ENCODE results near the gene FBN1.

FBN1 gene

DNA sequence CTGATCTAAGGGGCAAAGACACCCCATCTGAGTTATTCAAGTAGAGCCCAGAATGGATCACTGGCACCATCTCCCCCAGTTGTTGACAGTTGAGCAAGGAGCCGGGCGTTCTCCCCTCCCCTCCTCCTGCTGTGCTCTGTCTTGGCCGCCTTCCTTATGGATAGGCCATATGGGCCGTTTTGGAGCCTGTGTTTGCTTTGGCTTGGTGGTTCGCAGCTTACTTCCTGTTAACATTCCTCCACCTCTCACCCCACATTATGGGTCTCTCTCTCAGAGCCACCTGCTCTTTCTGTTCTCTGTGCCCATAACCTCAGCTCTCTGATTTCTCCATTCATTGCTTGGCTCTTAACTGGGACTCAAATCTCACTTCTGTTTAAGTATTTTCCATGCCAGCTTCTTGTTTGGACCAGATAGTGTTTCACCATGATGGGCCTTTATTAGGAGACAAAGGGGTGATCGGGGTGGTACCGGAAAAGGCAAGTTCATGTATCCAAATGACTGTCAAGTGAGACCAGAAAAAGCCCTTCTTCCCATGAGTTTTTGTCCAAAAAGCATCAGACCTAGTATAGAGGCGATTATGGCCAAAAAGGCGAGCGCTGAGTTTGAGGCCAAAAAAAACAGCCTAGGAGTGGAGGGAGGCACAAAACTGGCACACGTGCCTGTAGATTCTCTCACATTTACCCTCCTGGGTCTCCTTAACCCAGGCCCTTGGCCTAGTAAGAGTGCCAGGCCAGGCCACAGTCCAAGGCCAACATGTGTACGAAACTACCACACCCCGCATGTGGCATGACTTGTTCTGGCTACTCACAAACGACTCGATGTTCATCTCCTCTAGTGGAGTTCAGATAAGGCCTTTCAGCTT lies 251.6 kb downstream of the FBN1 start:
- Histone ChIP-seq H3K36me3 (no peaks in the 10 kb centered on the region), H3K27ac (no peak overlapping the region), H3K27me3 (ENCODE audit: insufficient read depth, low read depth, severe bottlenecking) (no peaks in the 10 kb centered on the region), H3K9me3 (ENCODE audit: severe bottlenecking) (no peaks in the 10 kb centered on the region), H3K4me3 (ENCODE audit: low read depth, low read length) (no peak overlapping the region)
- DNase-seq: no peak
- TF ChIP-seq, protein P1, sequence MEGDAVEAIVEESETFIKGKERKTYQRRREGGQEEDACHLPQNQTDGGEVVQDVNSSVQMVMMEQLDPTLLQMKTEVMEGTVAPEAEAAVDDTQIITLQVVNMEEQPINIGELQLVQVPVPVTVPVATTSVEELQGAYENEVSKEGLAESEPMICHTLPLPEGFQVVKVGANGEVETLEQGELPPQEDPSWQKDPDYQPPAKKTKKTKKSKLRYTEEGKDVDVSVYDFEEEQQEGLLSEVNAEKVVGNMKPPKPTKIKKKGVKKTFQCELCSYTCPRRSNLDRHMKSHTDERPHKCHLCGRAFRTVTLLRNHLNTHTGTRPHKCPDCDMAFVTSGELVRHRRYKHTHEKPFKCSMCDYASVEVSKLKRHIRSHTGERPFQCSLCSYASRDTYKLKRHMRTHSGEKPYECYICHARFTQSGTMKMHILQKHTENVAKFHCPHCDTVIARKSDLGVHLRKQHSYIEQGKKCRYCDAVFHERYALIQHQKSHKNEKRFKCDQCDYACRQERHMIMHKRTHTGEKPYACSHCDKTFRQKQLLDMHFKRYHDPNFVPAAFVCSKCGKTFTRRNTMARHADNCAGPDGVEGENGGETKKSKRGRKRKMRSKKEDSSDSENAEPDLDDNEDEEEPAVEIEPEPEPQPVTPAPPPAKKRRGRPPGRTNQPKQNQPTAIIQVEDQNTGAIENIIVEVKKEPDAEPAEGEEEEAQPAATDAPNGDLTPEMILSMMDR (IDR thresholded peaks at IDR 0.05; ENCODE audit: low read depth, low read length): no peak

DNA sequence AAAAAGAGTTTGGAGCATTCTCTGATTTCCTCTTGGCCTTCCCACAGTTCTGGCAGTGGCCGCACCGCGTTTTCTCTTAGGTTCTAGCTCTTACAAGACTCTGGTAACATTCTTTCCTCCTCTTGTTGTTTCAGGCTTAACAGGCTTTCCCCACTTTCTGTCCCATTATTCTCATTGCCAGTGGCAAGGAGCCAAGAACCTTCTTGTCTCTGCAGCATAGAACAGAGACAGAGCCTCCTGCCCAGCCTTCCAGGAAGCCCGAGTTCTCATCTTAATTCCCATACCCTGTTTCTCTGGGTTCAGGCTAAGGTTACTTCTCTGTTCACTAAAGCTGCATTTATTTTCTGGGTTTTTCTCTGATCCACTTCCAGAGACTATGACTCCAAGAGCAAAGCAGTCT lies 253.2 kb downstream of the FBN1 start:
- TF ChIP-seq, protein P1 (IDR thresholded peaks at IDR 0.05; ENCODE audit: low read depth, low read length): no peak
- Histone ChIP-seq H3K36me3 (no peaks in the 10 kb centered on the region), H3K27me3 (ENCODE audit: insufficient read depth, low read depth, severe bottlenecking) (no peaks in the 10 kb centered on the region), H3K4me3 (ENCODE audit: low read depth, low read length) (no peak overlapping the region), H3K27ac (no peak overlapping the region), H3K9me3 (ENCODE audit: severe bottlenecking) (no peaks in the 10 kb centered on the region)
- DNase-seq: no peak

DNA sequence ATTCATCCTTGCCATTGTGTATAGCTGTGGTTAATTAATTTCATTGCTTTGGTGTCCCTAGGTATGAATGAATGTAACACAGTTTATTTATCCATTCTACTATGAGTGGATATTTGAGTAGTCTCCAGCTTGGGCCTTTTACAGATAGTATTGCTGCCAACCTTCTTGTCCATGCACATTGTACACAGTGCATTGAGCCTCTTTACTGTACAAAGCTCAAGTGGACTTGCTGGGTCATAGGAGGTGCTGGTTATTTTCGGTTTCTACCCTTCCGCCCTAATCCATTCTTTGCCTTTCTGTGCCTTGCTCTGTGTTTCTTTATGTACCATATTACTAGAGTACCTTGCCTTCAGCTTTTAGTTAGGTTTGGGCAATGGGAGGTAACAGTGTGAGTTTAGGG lies 253.6 kb downstream of the FBN1 start:
- no peak for DNase-seq
- Histone ChIP-seq H3K9me3 (ENCODE audit: severe bottlenecking) (no peaks in the 10 kb centered on the region), H3K4me3 (ENCODE audit: low read depth, low read length) (no peak overlapping the region), H3K27ac (no peak overlapping the region), H3K36me3 (no peaks in the 10 kb centered on the region), H3K27me3 (ENCODE audit: insufficient read depth, low read depth, severe bottlenecking) (no peaks in the 10 kb centered on the region)
- TF ChIP-seq, protein P1 (IDR thresholded peaks at IDR 0.05; ENCODE audit: low read depth, low read length): no peak

DNA sequence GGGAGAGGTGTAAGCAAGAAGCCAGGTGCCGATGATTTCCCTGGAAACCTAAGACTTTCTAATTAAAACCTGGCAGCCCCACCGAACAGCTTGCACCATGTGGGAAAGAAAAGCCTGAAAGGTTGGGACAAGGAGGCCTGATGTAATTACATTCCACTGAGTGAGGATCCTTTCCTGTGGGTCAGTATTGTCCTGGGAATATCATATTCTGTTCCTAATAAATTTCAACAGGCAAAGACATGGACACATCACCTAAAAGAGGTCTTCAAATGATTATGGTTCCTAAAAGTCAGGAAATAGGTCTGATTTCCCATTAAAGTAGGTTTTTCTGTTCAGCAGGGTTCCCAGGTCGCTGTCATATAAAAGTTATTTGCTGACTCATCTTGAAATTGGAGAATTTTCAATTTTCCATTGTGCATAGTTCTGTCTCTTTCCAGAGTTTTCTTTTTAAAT lies 255.8 kb downstream of the FBN1 start:
- Histone ChIP-seq H3K9me3 (ENCODE audit: severe bottlenecking) (no peaks in the 10 kb centered on the region), H3K27ac (no peak overlapping the region), H3K36me3 (no peaks in the 10 kb centered on the region), H3K4me3 (ENCODE audit: low read depth, low read length) (no peak overlapping the region), H3K27me3 (ENCODE audit: insufficient read depth, low read depth, severe bottlenecking) (no peaks in the 10 kb centered on the region)
- no peak for DNase-seq
- TF ChIP-seq, protein P1 (IDR thresholded peaks at IDR 0.05; ENCODE audit: low read depth, low read length): no peak

DNA sequence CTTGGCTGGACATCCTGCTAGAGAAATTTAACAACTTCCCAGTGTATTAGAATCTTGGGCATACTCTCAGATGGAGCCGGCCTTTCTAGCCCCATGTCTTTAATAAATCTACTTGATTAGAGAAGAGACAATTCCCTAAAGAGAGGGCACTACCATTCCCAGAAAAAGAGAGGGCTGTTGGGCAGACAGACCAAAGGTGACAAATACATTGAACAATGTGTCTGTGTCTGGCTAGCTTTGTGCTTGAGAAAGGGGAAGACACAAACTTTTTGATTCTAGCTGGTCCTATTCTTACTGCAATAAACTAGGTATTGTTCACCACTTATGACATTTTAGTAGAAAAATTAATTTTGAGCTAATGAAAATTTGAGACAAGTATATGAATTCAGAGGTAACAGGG lies 256.6 kb downstream of the FBN1 start:
- no peak overlapping the region for H3K27ac ChIP-seq
- no peak overlapping the region for H3K4me3 ChIP-seq (ENCODE audit: low read depth, low read length)
- no peaks in the 10 kb centered on the region for H3K36me3 ChIP-seq
- no peak for DNase-seq
- H3K9me3 ChIP-seq (ENCODE audit: severe bottlenecking): no peaks in the 10 kb centered on the region
- H3K27me3 ChIP-seq (ENCODE audit: insufficient read depth, low read depth, severe bottlenecking): no peaks in the 10 kb centered on the region
- TF ChIP-seq, protein P1 (IDR thresholded peaks at IDR 0.05; ENCODE audit: low read depth, low read length): no peak
